Tibial nerve (tissue), 4 donors: ENCODE results near the gene GLB1L2.

Source experiments
- EP300 ChIP-seq, 2 donors: sonication (generic); formaldehyde crosslinking; IDR thresholded peaks; one replicate each; pipeline ENCODE4 v1.6.1; 2017; ENCODE audit warnings: antibody characterized with exemption in 2 of 2, mild to moderate bottlenecking in 1 of 2
- POLR2A ChIP-seq, 2 donors: fragments of 450-650 bp; IDR thresholded peaks; one replicate each; pipeline ENCODE4 v1.6.1; 2017; ENCODE audit warnings: antibody characterized with exemption in 2 of 2, mild to moderate bottlenecking in 2 of 2, moderate library complexity in 2 of 2
- TF ChIP-seq, protein P1 (sequence below), 5 experiments: fragments of 200-600 bp in 3 of 5; fragments of 450-650 bp in 2 of 5; sonication (generic) in 3 of 5; IDR thresholded peaks; one replicate each; pipeline ENCODE4 v1.5.1; 2016 to 2019; ENCODE audit warnings: antibody characterized with exemption in 5 of 5, mild to moderate bottlenecking in 3 of 5, moderate library complexity in 2 of 5

- TF ChIP-seq, protein P1, sequence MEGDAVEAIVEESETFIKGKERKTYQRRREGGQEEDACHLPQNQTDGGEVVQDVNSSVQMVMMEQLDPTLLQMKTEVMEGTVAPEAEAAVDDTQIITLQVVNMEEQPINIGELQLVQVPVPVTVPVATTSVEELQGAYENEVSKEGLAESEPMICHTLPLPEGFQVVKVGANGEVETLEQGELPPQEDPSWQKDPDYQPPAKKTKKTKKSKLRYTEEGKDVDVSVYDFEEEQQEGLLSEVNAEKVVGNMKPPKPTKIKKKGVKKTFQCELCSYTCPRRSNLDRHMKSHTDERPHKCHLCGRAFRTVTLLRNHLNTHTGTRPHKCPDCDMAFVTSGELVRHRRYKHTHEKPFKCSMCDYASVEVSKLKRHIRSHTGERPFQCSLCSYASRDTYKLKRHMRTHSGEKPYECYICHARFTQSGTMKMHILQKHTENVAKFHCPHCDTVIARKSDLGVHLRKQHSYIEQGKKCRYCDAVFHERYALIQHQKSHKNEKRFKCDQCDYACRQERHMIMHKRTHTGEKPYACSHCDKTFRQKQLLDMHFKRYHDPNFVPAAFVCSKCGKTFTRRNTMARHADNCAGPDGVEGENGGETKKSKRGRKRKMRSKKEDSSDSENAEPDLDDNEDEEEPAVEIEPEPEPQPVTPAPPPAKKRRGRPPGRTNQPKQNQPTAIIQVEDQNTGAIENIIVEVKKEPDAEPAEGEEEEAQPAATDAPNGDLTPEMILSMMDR (IDR thresholded peaks at IDR 0.05): no peak
- no peak for TF ChIP-seq POLR2A (IDR thresholded peaks at IDR 0.05)
- TF ChIP-seq EP300 (IDR thresholded peaks at IDR 0.05): peak in 1 of 2 donors; percentile 31
Observed at GRCh38 chr11:134398079-134398444, 66.3 kb downstream of the GLB1L2 start.
